ENCODE data around the gene RABEP1. TPM values are rescaled to one million over a fixed set of nuclear protein-coding genes. Genes with fewer than 3 reads are reported as not detected.

Gene RABEP1
- total and polyA plus RNA-seq, 2 donors = 31.3 to 45.4 TPM

GRCh38 chr17:5286846-5287245 lies 4.8 kb downstream of the RABEP1 start:
- 99% methylated on average over 3 of the region's 3 CpGs for WGBS
- Histone ChIP-seq H3K4me3 (ENCODE audit: low read length in 2 of 2) (no peak overlapping the region), H3K4me1 (ENCODE audit: control insufficient read depth in 2 of 2, insufficient read depth in 2 of 2, low read length in 2 of 2) (peaks cover 9 to 14% of the 10 kb centered on the region in 2 donors), H3K27me3 (ENCODE audit: control insufficient read depth in 2 of 2, insufficient read depth in 1 of 2, low read length in 1 of 2) (no peaks in the 10 kb centered on the region), H3K9me3 (ENCODE audit: control insufficient read depth in 2 of 2, insufficient read depth in 1 of 2, low read length in 1 of 2) (no peaks in the 10 kb centered on the region), H3K36me3 (ENCODE audit: control insufficient read depth in 2 of 2, insufficient read depth in 2 of 2, low read length in 1 of 2) (peaks cover 3 to 19% of the 10 kb centered on the region in 2 donors), H3K27ac (ENCODE audit: low read depth in 1 of 2, low read length in 1 of 2) (no peak overlapping the region)
- DNase-seq (ENCODE audit: low read depth in 6 of 9, low spot score in 9 of 9) = no peak

DNA sequence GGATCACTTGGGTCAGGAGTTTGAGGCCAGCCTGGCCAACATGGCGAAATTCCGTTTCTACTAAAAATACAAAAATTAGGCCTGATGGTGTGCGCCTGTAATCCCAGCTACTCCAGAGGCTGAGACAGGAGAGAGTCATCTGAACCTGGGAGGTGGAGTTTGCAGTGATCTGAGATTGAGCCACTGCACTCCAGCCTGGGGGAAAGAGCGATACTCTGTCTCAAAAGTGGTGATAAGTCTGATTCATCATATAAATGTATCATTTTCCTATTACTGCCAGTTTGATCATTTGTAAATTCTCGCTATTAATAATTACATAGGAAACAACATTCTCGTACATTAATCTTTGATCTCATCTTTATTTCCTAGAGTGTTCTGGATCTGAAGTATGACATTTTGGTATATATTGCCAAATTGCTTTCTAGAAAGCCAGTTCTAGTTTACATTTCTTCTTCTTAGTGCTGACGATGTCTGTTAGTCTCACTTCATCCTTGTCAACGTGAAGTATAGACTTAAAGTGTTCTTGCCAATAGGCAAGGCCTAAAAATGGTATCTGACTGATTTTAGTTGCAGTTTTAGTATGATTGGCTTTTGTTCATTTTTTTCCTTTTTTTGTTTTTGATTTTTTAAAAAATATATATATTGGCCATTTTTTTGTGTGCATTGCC lies 9.7 kb downstream of the RABEP1 start:
- peaks cover 6 to 7% of the 10 kb centered on the region in 2 donors for H3K36me3 ChIP-seq (ENCODE audit: control insufficient read depth in 2 of 2, insufficient read depth in 2 of 2, low read length in 1 of 2)
- no peaks in the 10 kb centered on the region for H3K4me1 ChIP-seq (ENCODE audit: control insufficient read depth in 2 of 2, insufficient read depth in 2 of 2, low read length in 2 of 2)
- no peak overlapping the region for H3K4me3 ChIP-seq (ENCODE audit: low read length in 2 of 2)
- no peak for DNase-seq (ENCODE audit: low read depth in 6 of 9, low spot score in 9 of 9)
- peaks cover 0 to 5% of the 10 kb centered on the region in 2 donors for H3K9me3 ChIP-seq (ENCODE audit: control insufficient read depth in 2 of 2, insufficient read depth in 1 of 2, low read length in 1 of 2)
- no peak overlapping the region for H3K27ac ChIP-seq (ENCODE audit: low read depth in 1 of 2, low read length in 1 of 2)
- no peaks in the 10 kb centered on the region for H3K27me3 ChIP-seq (ENCODE audit: control insufficient read depth in 2 of 2, insufficient read depth in 1 of 2, low read length in 1 of 2)
- WGBS = 97% methylated on average over 8 of the region's 8 CpGs

- no peak overlapping the region for H3K4me3 ChIP-seq (ENCODE audit: low read length in 2 of 2)
- H3K9me3 ChIP-seq (ENCODE audit: control insufficient read depth in 2 of 2, insufficient read depth in 1 of 2, low read length in 1 of 2) = peaks cover 0 to 5% of the 10 kb centered on the region in 2 donors
- no peak overlapping the region for H3K27ac ChIP-seq (ENCODE audit: low read depth in 1 of 2, low read length in 1 of 2)
- DNase-seq (ENCODE audit: low read depth in 6 of 9, low spot score in 9 of 9) = no peak
- peaks cover 4 to 10% of the 10 kb centered on the region in 2 donors for H3K36me3 ChIP-seq (ENCODE audit: control insufficient read depth in 2 of 2, insufficient read depth in 2 of 2, low read length in 1 of 2)
- H3K4me1 ChIP-seq (ENCODE audit: control insufficient read depth in 2 of 2, insufficient read depth in 2 of 2, low read length in 2 of 2) = no peaks in the 10 kb centered on the region
- no peaks in the 10 kb centered on the region for H3K27me3 ChIP-seq (ENCODE audit: control insufficient read depth in 2 of 2, insufficient read depth in 1 of 2, low read length in 1 of 2)
- 85% methylated on average over 2 of the region's 2 CpGs for WGBS
Observed at GRCh38 chr17:5297245-5297644, 15.2 kb downstream of the RABEP1 start.

GRCh38 chr17:5299383-5299782 lies 17.3 kb downstream of the RABEP1 start:
- Histone ChIP-seq H3K4me1 (ENCODE audit: control insufficient read depth in 2 of 2, insufficient read depth in 2 of 2, low read length in 2 of 2) (no peaks in the 10 kb centered on the region), H3K9me3 (ENCODE audit: control insufficient read depth in 2 of 2, insufficient read depth in 1 of 2, low read length in 1 of 2) (no peaks in the 10 kb centered on the region), H3K36me3 (ENCODE audit: control insufficient read depth in 2 of 2, insufficient read depth in 2 of 2, low read length in 1 of 2) (peaks cover 0 to 12% of the 10 kb centered on the region in 2 donors), H3K27ac (ENCODE audit: low read depth in 1 of 2, low read length in 1 of 2) (no peak overlapping the region), H3K27me3 (ENCODE audit: control insufficient read depth in 2 of 2, insufficient read depth in 1 of 2, low read length in 1 of 2) (no peaks in the 10 kb centered on the region), H3K4me3 (ENCODE audit: low read length in 2 of 2) (no peak overlapping the region)
- DNase-seq (ENCODE audit: low read depth in 6 of 9, low spot score in 9 of 9) = no peak
- WGBS = 91% methylated on average over 4 of the region's 4 CpGs

DNA sequence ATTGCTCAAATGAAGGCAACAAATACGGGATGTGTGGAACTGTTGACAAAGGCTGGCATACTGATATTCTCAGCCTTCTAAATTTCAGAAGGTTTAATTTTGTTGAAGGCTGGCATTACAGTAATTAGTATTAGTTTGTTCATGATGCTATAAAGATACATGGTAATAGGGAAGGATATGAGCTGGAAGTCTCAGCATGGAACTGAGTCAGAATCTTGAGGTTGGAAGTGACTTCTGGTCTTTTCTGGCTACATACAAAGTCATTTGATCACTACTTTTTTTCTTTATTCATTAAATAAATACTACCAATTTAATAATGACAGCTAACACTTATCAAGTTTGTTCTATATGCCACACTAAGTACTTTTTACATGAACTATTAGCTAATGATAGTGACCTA lies 22.6 kb downstream of the RABEP1 start:
- Histone ChIP-seq H3K27me3 (ENCODE audit: control insufficient read depth in 2 of 2, insufficient read depth in 1 of 2, low read length in 1 of 2) (no peaks in the 10 kb centered on the region), H3K4me1 (ENCODE audit: control insufficient read depth in 2 of 2, insufficient read depth in 2 of 2, low read length in 2 of 2) (no peaks in the 10 kb centered on the region), H3K4me3 (ENCODE audit: low read length in 2 of 2) (no peak overlapping the region), H3K9me3 (ENCODE audit: control insufficient read depth in 2 of 2, insufficient read depth in 1 of 2, low read length in 1 of 2) (no peaks in the 10 kb centered on the region), H3K36me3 (ENCODE audit: control insufficient read depth in 2 of 2, insufficient read depth in 2 of 2, low read length in 1 of 2) (peaks cover 0 to 10% of the 10 kb centered on the region in 2 donors), H3K27ac (ENCODE audit: low read depth in 1 of 2, low read length in 1 of 2) (no peak overlapping the region)
- WGBS = 100% methylated on average over 1 of the region's 1 CpG
- DNase-seq (ENCODE audit: low read depth in 6 of 9, low spot score in 9 of 9) = no peak

DNA sequence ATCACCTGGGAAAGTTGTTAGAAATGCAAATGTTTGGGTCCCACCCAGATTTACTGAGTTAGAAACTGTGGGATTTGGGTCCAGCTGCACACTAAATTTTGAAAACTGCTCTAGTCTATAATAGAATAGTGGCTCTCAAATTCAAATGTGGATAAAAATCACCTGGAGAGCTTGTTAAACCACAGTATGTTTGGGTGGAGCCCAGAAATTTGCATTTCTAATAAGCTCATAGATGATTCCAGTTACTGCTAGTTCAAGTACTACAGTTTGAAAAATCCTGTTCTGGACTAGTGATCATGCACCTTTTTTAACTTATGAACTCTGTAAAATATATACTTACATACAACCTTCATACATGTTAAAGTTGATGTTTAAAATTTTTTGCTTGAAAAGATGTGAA lies 27.8 kb downstream of the RABEP1 start:
- Histone ChIP-seq H3K4me1 (ENCODE audit: control insufficient read depth in 2 of 2, insufficient read depth in 2 of 2, low read length in 2 of 2) (no peaks in the 10 kb centered on the region), H3K27me3 (ENCODE audit: control insufficient read depth in 2 of 2, insufficient read depth in 1 of 2, low read length in 1 of 2) (no peaks in the 10 kb centered on the region), H3K36me3 (ENCODE audit: control insufficient read depth in 2 of 2, insufficient read depth in 2 of 2, low read length in 1 of 2) (peaks cover 8 to 22% of the 10 kb centered on the region in 2 donors), H3K27ac (ENCODE audit: low read depth in 1 of 2, low read length in 1 of 2) (peak overlapping the region in 1 of 2 donors; percentile 18), H3K4me3 (ENCODE audit: low read length in 2 of 2) (no peak overlapping the region), H3K9me3 (ENCODE audit: control insufficient read depth in 2 of 2, insufficient read depth in 1 of 2, low read length in 1 of 2) (no peaks in the 10 kb centered on the region)
- no peak for DNase-seq (ENCODE audit: low read depth in 6 of 9, low spot score in 9 of 9)

DNA sequence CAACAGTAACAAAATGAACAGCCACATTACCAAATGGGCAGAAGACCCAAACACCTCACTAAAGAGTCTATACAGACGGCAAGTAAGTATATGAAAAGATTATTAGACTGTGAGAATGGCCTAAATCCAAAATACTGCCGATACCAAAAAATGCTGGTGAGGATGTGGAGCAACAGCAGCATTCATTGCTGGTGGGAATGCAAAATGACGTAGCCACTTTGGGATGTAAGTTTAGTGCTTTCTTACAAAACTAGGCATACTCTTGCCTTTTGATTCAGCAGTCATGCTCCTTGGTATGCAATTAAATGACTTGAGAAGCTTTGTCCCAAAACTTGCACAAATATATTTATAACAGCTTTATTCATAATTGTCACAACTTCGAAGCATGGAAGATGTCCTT lies 43.8 kb downstream of the RABEP1 start:
- Histone ChIP-seq H3K4me1 (ENCODE audit: control insufficient read depth in 2 of 2, insufficient read depth in 2 of 2, low read length in 2 of 2) (peaks cover 4% of the 10 kb centered on the region in 2 donors), H3K27ac (ENCODE audit: low read depth in 1 of 2, low read length in 1 of 2) (no peak overlapping the region), H3K4me3 (ENCODE audit: low read length in 2 of 2) (no peak overlapping the region), H3K36me3 (ENCODE audit: control insufficient read depth in 2 of 2, insufficient read depth in 2 of 2, low read length in 1 of 2) (peaks cover 0 to 7% of the 10 kb centered on the region in 2 donors), H3K9me3 (ENCODE audit: control insufficient read depth in 2 of 2, insufficient read depth in 1 of 2, low read length in 1 of 2) (peaks cover 2 to 13% of the 10 kb centered on the region in 2 donors), H3K27me3 (ENCODE audit: control insufficient read depth in 2 of 2, insufficient read depth in 1 of 2, low read length in 1 of 2) (no peaks in the 10 kb centered on the region)
- 97% methylated on average over 4 of the region's 4 CpGs for WGBS
- no peak for DNase-seq (ENCODE audit: low read depth in 6 of 9, low spot score in 9 of 9)

- Histone ChIP-seq H3K4me3 (ENCODE audit: low read length in 2 of 2) (peak overlapping the region in 1 of 2 donors; percentile 6), H3K27ac (ENCODE audit: low read depth in 1 of 2, low read length in 1 of 2) (peak overlapping the region; percentile 49 to 95), H3K36me3 (ENCODE audit: control insufficient read depth in 2 of 2, insufficient read depth in 2 of 2, low read length in 1 of 2) (peaks cover 13 to 18% of the 10 kb centered on the region in 2 donors), H3K9me3 (ENCODE audit: control insufficient read depth in 2 of 2, insufficient read depth in 1 of 2, low read length in 1 of 2) (no peaks in the 10 kb centered on the region), H3K27me3 (ENCODE audit: control insufficient read depth in 2 of 2, insufficient read depth in 1 of 2, low read length in 1 of 2) (no peaks in the 10 kb centered on the region), H3K4me1 (ENCODE audit: control insufficient read depth in 2 of 2, insufficient read depth in 2 of 2, low read length in 2 of 2) (peaks cover 4% of the 10 kb centered on the region in 2 donors)
- DNase-seq (ENCODE audit: low read depth in 6 of 9, low spot score in 9 of 9) = peak; percentile 6 to 78 (median 47)
- WGBS = 28% methylated on average over 2 of the region's 2 CpGs
Observed at GRCh38 chr17:5329784-5330557, 47.9 kb downstream of the RABEP1 start.

DNA sequence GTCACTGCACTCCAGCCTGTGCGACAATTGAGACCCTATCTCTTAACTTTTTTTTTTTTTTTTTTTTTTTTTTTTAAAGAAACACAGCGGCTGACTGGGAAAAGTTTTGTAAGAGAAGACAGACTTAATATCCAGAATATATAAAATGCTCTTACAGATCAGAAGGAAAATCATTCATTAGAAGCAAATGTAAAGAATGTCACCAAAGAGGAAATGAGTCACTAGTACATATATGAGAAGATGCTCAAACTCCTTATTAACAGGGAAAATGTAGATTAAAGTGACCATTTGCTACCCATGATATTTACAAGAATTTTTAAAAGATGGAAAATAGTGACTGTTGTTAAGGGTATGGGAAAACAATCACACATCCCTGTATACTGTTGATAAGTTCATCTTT lies 48.9 kb downstream of the RABEP1 start:
- no peaks in the 10 kb centered on the region for H3K27me3 ChIP-seq (ENCODE audit: control insufficient read depth in 2 of 2, insufficient read depth in 1 of 2, low read length in 1 of 2)
- no peak for DNase-seq (ENCODE audit: low read depth in 6 of 9, low spot score in 9 of 9)
- peak overlapping the region in 1 of 2 donors; percentile 95 for H3K27ac ChIP-seq (ENCODE audit: low read depth in 1 of 2, low read length in 1 of 2)
- H3K4me1 ChIP-seq (ENCODE audit: control insufficient read depth in 2 of 2, insufficient read depth in 2 of 2, low read length in 2 of 2) = peaks cover 4% of the 10 kb centered on the region in 2 donors
- no peak overlapping the region for H3K4me3 ChIP-seq (ENCODE audit: low read length in 2 of 2)
- H3K9me3 ChIP-seq (ENCODE audit: control insufficient read depth in 2 of 2, insufficient read depth in 1 of 2, low read length in 1 of 2) = no peaks in the 10 kb centered on the region
- 88% methylated on average over 2 of the region's 2 CpGs for WGBS
- peaks cover 13 to 23% of the 10 kb centered on the region in 2 donors for H3K36me3 ChIP-seq (ENCODE audit: control insufficient read depth in 2 of 2, insufficient read depth in 2 of 2, low read length in 1 of 2)
